HG03108 (cell line): Measurements from ENCODE around the gene NR3C2.
"Not testable (repeated sequence)": the region's sequence is repeated elsewhere in the genome, so short reads cannot be mapped to it uniquely, and the experiment has no call there.

Source experiments
- ATAC-seq: cut with Tn5 transposase; IDR thresholded peaks from one replicate; pipeline ENCODE4 v1.9.1; 2021; ENCODE audit warnings: moderate library complexity; ENCODE audit not compliant: unreplicated experiment

Gene NR3C2

DNA sequence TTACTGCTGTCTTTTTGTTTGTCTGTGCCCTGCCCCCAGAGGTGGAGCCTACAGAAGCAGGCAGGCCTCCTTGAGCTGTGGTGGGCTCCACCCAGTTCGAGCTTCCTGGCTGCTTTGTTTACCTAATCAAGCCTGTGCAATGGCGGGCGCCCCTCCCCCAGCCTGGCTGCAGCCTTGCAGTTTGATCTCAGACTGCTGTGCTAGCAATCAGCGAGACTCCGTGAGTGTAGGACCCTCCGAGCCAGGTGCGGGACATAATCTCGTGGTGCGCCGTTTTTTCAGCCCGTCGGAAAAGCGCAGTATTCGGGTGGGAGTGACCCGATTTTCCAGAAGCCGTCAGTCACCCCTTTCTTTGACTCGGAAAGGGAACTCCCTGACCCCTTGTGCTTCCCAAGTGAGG lies 118.9 kb downstream of the NR3C2 start:
- not testable (repeated sequence) for ATAC-seq

DNA sequence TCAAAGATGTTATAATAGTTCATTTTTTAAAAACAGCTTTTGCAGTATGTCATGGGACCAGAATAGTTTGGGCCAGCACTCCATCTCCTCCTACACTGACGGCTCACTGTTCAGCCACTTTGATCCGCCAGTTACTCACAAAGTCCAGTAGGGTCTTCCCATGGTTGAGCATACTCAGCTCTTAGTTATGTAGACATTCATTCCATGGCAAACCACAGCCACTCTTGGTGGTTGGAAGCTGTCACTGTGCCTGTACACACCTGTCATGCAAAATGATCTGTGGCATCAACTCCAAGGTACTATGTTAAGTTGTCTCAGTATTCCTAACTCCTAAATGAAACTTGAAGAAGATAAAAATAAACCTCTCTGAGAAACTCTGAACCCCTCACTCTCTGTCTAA lies 127.2 kb downstream of the NR3C2 start:
- no peak for ATAC-seq

DNA sequence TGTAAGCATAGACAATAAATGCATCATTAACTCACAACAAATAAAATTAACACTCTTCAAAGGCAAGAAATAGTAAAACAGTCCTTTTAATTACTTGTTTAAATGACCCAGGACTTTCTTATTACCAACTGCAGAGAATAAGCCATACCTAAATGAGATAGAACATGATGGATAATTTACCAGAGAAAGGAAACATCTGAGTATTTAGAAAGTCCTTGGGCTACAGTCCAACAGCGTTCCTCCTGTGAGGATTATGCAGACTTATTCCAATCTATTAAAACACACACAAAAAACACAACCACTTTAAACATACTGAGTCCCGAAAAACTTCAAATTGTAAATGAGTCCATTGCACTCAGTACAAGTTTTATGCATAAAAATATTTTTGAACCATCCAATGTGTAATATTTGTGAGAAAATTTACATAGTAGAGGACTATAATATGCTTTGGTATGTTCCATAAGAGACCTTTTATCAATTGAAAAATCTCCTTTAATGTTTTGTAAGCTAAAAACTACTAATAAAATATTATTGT lies 129.2 kb downstream of the NR3C2 start:
- no peak for ATAC-seq

DNA sequence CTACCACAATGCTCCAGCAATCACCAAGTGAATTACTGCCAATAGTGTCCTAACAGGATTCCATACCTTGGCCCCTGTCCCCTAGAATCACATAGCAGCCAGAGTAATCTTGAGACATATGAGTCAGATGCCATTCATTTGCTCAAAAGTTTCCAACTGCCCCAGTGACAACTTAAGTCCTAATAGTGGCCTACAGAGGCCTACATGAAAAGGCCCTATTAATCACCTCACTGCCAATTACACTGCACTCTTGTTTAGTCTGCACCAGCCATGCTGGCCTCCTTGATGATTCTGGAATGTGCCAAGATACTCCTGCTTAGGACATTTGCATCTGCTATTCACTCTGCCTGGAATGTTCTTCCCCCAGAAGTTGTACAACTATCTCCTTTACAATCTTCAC lies 130.7 kb downstream of the NR3C2 start:
- ATAC-seq = no peak

DNA sequence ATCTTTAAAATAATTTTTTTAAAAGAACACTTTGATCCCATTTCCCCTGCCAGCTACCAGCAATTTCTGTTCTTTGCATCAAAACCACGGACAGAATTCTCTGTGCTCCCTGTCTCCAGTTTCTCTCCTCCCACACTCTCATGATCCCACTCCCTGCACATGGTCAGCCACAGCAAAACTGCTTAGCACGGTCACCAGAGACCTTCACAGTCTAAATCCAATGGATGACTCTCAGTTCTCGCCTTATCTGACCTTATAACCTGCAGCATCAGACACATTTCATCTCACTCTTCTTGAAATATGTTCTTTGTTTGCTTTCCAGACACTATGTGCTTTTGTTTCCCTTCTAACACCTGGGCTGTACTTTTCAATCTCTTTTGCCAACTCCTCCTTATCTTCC lies 131.5 kb downstream of the NR3C2 start:
- ATAC-seq = no peak

DNA sequence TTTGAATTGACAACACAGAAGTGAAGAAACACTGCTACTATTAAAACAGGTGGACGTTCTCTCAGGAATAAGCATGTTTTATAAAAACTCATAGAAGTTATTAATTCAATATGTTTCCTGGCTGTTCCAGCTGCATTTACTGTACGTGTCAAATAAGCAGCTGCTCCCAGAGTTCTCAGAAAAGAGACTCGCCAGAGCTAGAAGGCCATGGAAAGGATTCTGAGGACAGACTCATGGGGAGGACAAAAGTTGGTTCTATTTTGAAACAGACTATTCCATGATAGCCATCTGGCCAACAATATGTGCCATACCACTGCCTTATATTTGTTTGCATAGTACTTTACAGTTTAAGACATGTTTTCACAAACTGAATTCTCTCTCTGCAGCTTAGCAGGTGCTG lies 136.5 kb downstream of the NR3C2 start:
- ATAC-seq = no peak

DNA sequence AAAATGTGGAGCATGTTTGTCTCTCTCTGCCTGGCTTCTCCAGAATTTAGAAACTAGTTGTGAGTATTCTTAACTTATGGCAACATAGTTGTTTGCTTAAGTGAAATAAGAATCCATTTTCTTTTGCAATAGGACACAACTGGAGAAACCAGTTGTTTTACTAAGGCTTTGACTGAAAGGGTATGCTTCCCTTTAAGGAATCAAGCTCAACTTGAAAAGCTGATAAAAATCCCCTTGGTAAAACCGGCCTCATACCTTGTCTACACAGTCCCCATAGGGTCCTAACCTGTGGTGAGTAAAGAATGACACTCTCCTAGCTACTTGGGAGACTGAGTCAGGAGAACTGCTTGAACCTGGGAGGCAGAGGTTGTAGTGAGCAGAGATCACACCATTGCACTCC lies 139.8 kb downstream of the NR3C2 start:
- ATAC-seq = no peak

DNA sequence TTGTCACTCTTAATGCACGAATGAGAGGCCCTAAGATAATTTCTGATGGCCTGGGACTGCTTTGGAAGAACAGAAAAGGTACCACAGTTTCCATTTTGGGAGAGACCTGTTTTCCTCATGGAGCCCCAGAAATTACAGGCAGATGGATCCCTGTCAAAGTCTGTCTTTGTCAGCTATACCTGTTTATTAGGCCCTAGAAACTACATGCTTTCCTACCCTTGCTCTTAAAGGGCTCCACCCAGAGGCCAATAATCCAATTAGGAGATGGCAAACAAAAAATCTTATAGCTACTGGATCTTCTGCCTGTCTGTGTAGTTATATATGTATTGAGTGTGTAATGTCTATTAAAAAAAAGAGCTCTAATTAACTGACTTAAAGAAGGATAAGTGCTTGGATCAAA lies 141.3 kb downstream of the NR3C2 start:
- ATAC-seq = no peak

DNA sequence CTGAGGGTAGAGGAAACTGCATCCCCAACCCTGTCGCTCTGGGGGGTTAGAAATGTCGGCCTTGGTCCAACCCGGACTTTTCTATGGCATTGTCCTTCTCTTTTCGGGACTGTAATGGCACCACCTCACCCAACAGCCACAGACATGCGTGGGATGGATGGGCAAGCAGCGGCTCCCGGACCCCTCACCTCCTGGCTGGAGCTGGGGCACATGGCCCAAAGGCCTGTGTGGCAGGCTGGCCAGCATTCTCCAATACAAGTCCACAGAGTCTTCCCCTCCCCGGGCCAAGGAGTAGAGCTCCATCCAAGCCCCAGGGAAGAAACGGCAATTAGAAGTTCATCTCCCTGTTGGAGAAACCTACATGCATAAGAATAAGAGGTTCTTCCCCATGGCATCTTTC lies 142.9 kb downstream of the NR3C2 start:
- no peak for ATAC-seq

DNA sequence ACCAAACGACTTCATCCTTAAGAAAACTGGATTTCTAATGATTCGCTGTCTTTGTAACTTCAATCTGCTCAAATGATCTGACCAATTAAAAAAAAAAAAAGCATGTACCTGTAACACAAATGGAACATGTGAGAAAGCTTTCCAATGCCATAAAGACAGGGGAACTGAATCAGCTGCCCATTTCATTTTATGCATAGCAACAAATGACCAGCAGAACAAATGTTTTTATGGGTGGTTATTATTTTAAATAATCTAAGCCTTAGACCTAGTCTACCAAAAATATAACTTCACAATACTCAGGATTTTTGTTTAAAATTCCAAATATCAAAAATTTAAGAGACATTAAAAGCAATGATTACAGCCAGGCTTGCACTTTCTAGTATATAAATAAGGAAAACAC lies 145.7 kb downstream of the NR3C2 start:
- ATAC-seq = no peak

DNA sequence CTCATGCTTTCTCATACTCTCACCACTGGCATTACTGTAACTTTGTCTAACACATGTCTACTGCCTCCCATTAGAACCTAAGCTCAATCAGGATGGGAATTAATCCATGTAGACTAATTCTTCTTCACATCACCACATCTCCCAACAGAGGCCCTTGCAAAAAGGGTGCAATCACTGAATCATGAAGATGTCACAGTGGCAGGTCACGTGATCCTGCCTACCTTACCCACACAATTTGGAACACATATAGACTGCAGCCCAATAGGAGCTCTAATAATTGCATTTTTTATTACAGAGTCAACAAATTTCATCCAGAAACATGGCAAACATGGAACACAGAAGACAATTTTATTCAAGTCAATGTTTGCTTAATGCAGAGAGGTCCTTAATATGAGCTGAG lies 146.6 kb downstream of the NR3C2 start:
- no peak for ATAC-seq

DNA sequence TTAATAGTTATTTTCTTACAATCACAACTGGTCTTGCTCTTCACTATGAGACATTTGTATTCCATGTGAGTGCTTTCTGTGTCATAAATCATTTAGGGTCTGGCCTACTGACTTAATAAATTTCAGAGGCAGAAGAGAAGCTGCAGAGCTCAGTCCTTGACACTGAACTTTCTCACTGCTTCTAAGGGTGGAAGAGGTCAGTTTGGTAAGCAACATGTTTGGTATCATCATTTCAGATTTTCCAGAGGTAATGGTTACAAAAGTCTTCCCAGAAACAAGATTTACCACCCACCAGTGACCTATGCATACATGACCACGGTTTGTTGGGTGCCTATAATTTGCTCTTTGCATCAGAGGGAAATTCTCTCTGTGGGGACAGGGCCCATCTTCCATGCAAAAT lies 148.6 kb downstream of the NR3C2 start:
- ATAC-seq = no peak

DNA sequence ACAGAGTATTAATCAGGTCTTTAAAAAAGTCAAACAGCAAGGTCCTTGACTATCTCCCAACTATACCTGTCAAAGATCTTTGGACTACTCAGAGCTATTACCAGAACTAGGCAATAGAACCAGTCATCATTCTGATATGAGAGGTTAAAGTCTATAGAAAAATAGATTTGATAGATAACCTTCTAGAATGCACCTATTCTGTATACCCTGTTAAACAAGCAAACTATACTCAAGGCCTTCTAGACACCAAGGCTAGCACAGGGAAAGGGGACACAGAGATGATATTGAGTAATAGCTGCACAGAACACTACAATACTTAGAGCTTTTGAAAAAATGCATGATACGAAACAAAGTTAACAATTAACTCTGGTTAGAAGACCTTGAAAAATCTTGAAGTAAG lies 149.5 kb downstream of the NR3C2 start:
- ATAC-seq = no peak

DNA sequence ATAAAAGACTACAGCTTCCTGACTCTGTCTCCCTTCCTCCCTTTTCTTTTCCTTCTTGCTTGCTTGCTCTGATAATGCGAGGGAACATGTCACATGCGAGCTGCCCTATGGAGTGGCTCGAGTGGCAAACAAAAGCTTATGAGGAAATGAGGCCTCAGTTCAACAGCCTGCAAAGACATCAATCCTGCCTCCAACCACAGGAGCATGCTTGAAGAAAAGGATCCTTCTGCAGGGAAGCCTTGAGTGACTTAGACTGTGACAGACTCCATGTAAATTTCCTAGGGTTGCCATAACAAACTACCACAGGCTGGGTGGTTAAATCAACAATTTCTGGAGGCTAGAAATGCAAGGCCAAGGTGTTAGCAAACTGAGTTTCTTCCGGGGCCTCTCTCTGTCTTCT lies 152.5 kb downstream of the NR3C2 start:
- no peak for ATAC-seq

DNA sequence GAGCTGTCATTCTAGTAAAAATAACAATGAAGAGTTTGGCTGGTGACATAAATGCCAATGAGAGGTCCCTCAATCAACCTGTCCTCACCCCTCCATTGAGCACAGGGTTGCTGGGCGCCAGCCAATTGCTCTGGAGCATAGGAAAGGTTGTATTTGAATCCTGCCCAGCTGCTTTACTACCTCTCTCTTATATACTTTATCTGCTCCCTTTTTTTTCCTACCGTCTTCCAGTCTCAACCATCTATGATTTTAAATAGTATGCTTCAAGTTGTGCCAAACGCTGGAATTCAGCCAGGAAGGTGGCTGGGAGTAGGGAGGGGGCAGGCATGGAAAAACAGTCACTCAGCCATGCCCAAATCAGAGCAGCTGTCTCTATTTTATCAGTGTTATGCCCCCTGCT lies 153.8 kb downstream of the NR3C2 start:
- ATAC-seq = no peak

DNA sequence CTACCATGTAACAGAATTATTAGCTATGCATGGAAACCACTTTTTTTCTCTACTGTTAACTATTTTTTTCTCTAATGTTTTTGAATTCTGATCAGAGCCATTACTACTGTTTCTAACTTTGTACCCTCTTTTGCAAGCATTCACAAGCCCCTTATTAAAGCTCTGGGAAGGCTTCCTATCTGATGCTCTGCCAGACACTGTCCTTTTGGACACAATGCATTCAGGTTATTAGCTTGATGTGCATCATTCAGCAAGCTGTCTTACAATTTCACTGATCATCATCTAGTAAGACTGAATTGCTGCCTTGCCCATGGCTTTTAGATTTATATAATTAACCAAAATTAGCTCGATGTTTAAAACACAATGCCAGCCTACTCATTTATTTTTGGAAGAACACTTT lies 155.1 kb downstream of the NR3C2 start:
- no peak for ATAC-seq

DNA sequence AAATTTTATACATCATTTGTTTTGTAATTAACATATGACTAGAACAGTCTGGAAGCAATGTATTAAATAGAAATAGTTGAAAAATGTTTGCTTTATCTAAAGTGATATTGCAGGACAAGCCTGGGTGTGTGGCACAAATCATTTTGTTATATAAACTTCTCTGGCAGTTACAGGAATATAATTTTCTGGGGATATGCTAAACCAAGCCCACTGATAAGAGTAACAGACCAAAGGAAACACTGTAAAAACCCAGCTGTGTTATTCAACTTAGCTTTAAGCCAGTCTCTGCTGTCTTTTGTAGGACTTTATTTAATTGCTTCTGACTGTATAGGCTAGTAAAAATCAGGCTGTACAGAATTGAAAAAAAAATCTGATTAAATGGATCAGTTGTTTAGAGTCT lies 156.2 kb downstream of the NR3C2 start:
- ATAC-seq = no peak

DNA sequence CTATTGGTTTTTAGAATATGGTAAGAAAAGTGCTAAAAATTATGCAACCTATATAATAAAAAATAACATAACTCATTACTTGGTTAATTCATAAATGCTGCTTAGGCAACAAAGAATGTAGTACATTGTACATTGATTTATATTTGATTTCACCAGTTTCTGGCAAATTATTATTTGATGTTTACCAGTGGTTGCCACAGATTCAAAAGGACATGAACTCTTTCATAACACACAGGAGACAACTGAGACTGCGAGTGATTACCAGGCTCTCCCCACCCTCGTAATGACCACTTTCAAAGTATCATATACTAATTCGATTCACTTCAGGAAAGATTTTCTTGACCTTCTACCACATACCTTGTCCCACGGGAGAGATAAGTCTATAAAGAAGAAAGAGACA lies 158.5 kb downstream of the NR3C2 start:
- ATAC-seq = no peak

DNA sequence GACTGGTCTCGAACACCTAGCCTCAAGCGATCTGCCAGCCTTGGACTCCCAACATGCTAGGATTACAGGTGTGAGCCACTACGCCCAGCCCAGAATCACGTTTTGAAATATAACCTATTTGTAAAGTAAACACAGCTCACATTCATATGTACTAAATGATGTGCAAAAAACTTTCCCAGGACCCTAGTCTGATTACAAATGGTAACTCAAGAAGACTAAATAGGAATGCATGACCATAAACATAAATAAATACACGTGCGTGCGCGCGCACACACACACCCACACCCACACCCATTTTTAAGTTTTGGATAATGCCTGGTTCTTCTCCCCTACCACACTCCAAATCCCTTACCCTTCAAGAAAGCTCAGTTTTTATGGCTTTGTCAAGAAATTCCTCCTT lies 163.9 kb downstream of the NR3C2 start:
- ATAC-seq = no peak

DNA sequence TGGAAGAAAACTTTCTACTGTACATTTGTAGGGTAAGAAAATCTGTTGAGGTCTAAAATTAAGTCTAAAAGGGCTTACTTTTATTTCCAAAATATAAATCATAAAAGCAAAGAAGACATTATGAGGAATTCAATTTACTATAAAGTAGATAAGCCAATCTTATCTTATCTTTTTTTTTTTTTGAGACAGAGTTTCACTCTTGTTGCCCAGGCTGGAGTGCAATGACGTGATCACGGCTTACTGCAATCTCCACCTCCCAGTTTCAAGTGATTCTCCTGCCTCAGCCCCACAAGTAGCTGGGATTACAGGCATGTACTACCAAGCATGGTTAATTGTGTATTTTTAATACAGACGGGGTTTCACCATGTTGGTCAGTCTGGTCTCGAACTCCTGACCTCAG lies 166.9 kb downstream of the NR3C2 start:
- no peak for ATAC-seq

DNA sequence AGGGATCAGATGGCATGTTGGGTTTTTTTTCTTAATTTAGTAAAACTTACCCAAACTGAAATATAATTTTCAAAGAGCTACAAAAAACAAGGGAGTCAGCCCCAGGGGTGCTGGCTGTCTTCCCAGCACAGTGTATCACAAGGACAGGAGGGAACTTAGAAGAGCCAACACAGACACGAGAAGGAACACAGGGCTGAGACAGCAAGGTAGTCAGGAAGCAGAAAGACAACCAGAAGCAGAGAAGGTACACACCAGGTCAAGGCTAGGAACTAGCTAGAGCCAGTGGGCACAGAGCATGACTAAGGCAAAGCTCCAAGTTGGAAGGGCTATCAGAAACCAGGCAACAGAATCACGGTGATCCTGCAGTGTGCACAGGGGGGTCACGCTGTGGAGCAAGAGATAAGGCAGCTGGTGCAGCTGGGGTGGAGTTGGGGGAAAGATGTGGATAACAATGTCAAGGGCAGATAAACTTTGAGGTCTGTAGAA lies 168.7 kb downstream of the NR3C2 start:
- ATAC-seq = no peak

DNA sequence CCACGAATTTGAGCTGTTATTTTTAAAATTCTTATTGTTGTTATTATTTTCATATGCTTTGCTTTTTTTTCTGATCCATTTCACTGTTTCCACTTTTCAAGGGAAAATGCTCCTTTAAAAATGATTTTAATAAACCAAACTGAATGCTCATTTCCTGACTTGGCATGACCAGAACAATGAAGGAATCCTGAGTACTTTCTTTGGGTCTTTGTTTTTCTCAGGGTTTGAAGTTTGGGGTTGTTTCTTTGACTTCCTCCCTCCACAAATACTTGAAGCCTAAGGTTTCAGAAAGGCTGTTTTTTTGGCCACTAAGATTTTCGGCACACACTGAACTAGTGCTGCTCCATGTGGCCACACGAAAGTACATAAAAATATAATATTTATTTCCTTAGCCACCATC lies 171.0 kb downstream of the NR3C2 start:
- no peak for ATAC-seq

DNA sequence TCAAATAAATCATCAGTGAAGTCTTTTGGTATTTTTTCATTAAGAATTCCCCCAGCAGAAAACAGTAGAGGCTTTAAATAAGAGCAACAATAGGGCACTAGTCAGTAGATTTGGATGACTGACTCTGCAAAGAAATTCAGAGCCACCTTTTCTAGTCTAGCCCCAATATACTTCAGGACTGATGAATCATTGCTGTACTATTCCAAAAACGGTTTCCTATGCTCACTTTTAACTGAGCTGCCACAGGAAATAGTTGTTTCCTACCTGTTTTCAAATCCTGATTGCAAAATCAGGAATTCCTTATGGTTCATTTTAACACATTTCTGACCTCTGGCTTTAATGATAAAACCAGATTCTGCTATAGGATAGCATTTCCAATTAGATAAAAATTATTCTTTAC lies 171.6 kb downstream of the NR3C2 start:
- no peak for ATAC-seq

DNA sequence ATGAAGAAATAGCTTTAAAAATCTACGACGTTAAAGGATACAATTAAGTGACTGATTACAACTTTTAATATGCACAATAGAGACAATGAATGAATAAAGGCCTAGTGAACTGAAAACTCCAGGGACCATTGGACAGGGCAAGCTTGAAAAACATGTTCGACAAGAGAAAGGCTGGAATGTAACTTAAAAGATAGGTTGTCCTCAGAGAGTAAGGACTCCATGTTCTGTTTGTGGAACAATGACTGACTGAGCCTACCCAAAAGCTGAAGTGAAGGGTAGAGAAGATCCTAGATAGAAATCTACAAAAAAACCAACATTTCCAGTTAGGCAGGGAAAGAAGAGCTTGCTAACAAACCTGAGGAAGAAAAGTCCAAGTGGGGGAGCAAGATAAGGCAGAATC lies 173.4 kb downstream of the NR3C2 start:
- ATAC-seq = no peak
